Effector memory CD8-positive, alpha-beta T cell (primary cell): ENCODE measurements around the gene TRIP13.

ENCODE experiments used
- ATAC-seq: fragments of 150-1000 bp; cut with Tn5 transposase; replicated peaks from 2 replicates; pipeline ENCODE4 v1.10.0; 2021; ENCODE audit warnings: mild to moderate bottlenecking, moderate library complexity
- DNase-seq, 3 experiments: peaks; one replicate each; pipeline ENCODE4 v3.0.0; 2021
- H3K27ac Mint-ChIP-seq, 2 donors: one replicate each; pipeline ENCODE4 v1.8.0; 2022; ENCODE audit warnings: mild to moderate bottlenecking in 2 of 2, mixed read lengths in 2 of 2, moderate library complexity in 2 of 2
- H3K27me3 Mint-ChIP-seq, 2 donors: one replicate each; pipeline ENCODE4 v1.8.0; 2022; ENCODE audit warnings: mixed read lengths in 2 of 2
- H3K36me3 Mint-ChIP-seq: one replicate; pipeline ENCODE4 v1.8.0; 2022; ENCODE audit warnings: mild to moderate bottlenecking, moderate library complexity, mixed read lengths; ENCODE audit not compliant: insufficient read depth
- H3K4me1 Mint-ChIP-seq, 2 donors: one replicate each; pipeline ENCODE4 v1.8.0; 2022; ENCODE audit warnings: low read depth in 2 of 2, mixed read lengths in 2 of 2
- H3K4me3 Mint-ChIP-seq, 2 donors: one replicate each; pipeline ENCODE4 v1.8.0; 2022; ENCODE audit warnings: mild to moderate bottlenecking in 2 of 2, mixed read lengths in 2 of 2, moderate library complexity in 2 of 2
- H3K9me3 Mint-ChIP-seq, 2 donors: one replicate each; pipeline ENCODE4 v1.8.0; 2022; ENCODE audit warnings: mixed read lengths in 2 of 2

The TRIP13 gene

GRCh38 chr5:860506-861150 lies 32.1 kb upstream of the TRIP13 start:
- Mint-ChIP-seq H3K4me1 (peaks cover 0 to 4% of the 10 kb centered on the region in 2 donors), H3K36me3 (peaks cover 18% of the 10 kb centered on the region), H3K9me3 (no peaks in the 10 kb centered on the region), H3K27ac (peak overlapping the region in 1 of 2 donors; percentile 46), H3K27me3 (no peaks in the 10 kb centered on the region), H3K4me3 (no peak overlapping the region)
- ATAC-seq (no peak), DNase-seq (no peak)

GRCh38 chr5:861442-862366 lies 31.0 kb upstream of the TRIP13 start:
- Mint-ChIP-seq H3K4me1 (peaks cover 0 to 7% of the 10 kb centered on the region in 2 donors), H3K9me3 (no peaks in the 10 kb centered on the region), H3K27me3 (no peaks in the 10 kb centered on the region), H3K27ac (peak overlapping the region in 1 of 2 donors; percentile 46), H3K36me3 (peaks cover 23% of the 10 kb centered on the region), H3K4me3 (no peak overlapping the region)
- ATAC-seq (no peak), DNase-seq (no peak)

GRCh38 chr5:862367-863243 lies 30.1 kb upstream of the TRIP13 start:
- no peak overlapping the region for H3K4me3 Mint-ChIP-seq
- no peaks in the 10 kb centered on the region for H3K27me3 Mint-ChIP-seq
- peaks cover 31% of the 10 kb centered on the region for H3K36me3 Mint-ChIP-seq
- no peaks in the 10 kb centered on the region for H3K9me3 Mint-ChIP-seq
- H3K4me1 Mint-ChIP-seq = peaks cover 0 to 7% of the 10 kb centered on the region in 2 donors
- peak overlapping the region in 1 of 2 donors; percentile 69 for H3K27ac Mint-ChIP-seq
- ATAC-seq (no peak), DNase-seq (no peak)

- DNase-seq (no peak), ATAC-seq (no peak)
- Mint-ChIP-seq H3K4me3 (no peak overlapping the region), H3K9me3 (no peaks in the 10 kb centered on the region), H3K4me1 (peaks cover 0 to 7% of the 10 kb centered on the region in 2 donors), H3K27ac (peak overlapping the region in 1 of 2 donors; percentile 38), H3K36me3 (peaks cover 32% of the 10 kb centered on the region), H3K27me3 (no peaks in the 10 kb centered on the region)
These were observed 29.4 kb upstream of the TRIP13 start for GRCh38 chr5:863244-863805.

GRCh38 chr5:864492-865167 lies 28.1 kb upstream of the TRIP13 start:
- Mint-ChIP-seq H3K4me1 (peaks cover 0 to 5% of the 10 kb centered on the region in 2 donors), H3K27ac (peak overlapping the region in 1 of 2 donors; percentile 38), H3K36me3 (peaks cover 39% of the 10 kb centered on the region), H3K9me3 (no peaks in the 10 kb centered on the region), H3K27me3 (no peaks in the 10 kb centered on the region), H3K4me3 (no peak overlapping the region)
- DNase-seq (no peak), ATAC-seq (no peak)

- peaks cover 42% of the 10 kb centered on the region for H3K36me3 Mint-ChIP-seq
- DNase-seq (no peak), ATAC-seq (no peak)
- H3K4me1 Mint-ChIP-seq = peaks cover 0 to 5% of the 10 kb centered on the region in 2 donors
- no peaks in the 10 kb centered on the region for H3K9me3 Mint-ChIP-seq
- H3K27me3 Mint-ChIP-seq = no peaks in the 10 kb centered on the region
- H3K27ac Mint-ChIP-seq = no peak overlapping the region
- H3K4me3 Mint-ChIP-seq = no peak overlapping the region
These were observed 27.5 kb upstream of the TRIP13 start for GRCh38 chr5:865168-865521.

- H3K9me3 Mint-ChIP-seq = no peaks in the 10 kb centered on the region
- no peak overlapping the region for H3K4me3 Mint-ChIP-seq
- ATAC-seq (no peak), DNase-seq (no peak)
- H3K36me3 Mint-ChIP-seq = peaks cover 47% of the 10 kb centered on the region
- H3K27me3 Mint-ChIP-seq = no peaks in the 10 kb centered on the region
- peaks cover 0 to 5% of the 10 kb centered on the region in 2 donors for H3K4me1 Mint-ChIP-seq
- no peak overlapping the region for H3K27ac Mint-ChIP-seq
These were observed 26.9 kb upstream of the TRIP13 start for GRCh38 chr5:865771-866170.

- DNase-seq = no peak
- no peak for ATAC-seq
- Mint-ChIP-seq H3K9me3 (no peaks in the 10 kb centered on the region), H3K4me1 (peaks cover 0 to 3% of the 10 kb centered on the region in 2 donors), H3K4me3 (no peak overlapping the region), H3K27me3 (no peaks in the 10 kb centered on the region), H3K36me3 (peaks cover 41% of the 10 kb centered on the region), H3K27ac (peak overlapping the region; percentile 27 to 57)
These were observed 25.3 kb upstream of the TRIP13 start for GRCh38 chr5:867300-867870.

- H3K27ac Mint-ChIP-seq = peak overlapping the region in 1 of 2 donors; percentile 27
These were observed 24.1 kb upstream of the TRIP13 start for GRCh38 chr5:868428-869135.

GRCh38 chr5:870956-871355 lies 21.7 kb upstream of the TRIP13 start:
- H3K27me3 Mint-ChIP-seq = no peaks in the 10 kb centered on the region
- no peak for ATAC-seq
- no peak overlapping the region for H3K4me3 Mint-ChIP-seq
- H3K36me3 Mint-ChIP-seq = peaks cover 60% of the 10 kb centered on the region
- DNase-seq = no peak
- H3K27ac Mint-ChIP-seq = no peak overlapping the region
- H3K4me1 Mint-ChIP-seq = peaks cover 0 to 12% of the 10 kb centered on the region in 2 donors
- no peaks in the 10 kb centered on the region for H3K9me3 Mint-ChIP-seq

More at GRCh38 chr5:868428-869135, 24.1 kb upstream of the TRIP13 start:
- no peak for DNase-seq
- peaks cover 41% of the 10 kb centered on the region for H3K36me3 Mint-ChIP-seq
- no peak overlapping the region for H3K4me3 Mint-ChIP-seq
- no peak for ATAC-seq
- no peaks in the 10 kb centered on the region for H3K27me3 Mint-ChIP-seq
- no peaks in the 10 kb centered on the region for H3K9me3 Mint-ChIP-seq
- peaks cover 0 to 8% of the 10 kb centered on the region in 2 donors for H3K4me1 Mint-ChIP-seq

GRCh38 chr5:871596-872298 lies 20.9 kb upstream of the TRIP13 start:
- Mint-ChIP-seq H3K9me3 (no peaks in the 10 kb centered on the region), H3K27me3 (no peaks in the 10 kb centered on the region), H3K27ac (no peak overlapping the region), H3K4me1 (peaks cover 0 to 9% of the 10 kb centered on the region in 2 donors), H3K36me3 (peaks cover 63% of the 10 kb centered on the region), H3K4me3 (no peak overlapping the region)
- ATAC-seq (no peak), DNase-seq (no peak)
